ENCODE data around the gene SPATA31E1.
"Not testable (repeated sequence)": the region's sequence is repeated elsewhere in the genome, so short reads cannot be mapped to it uniquely, and the experiment has no call there.

SPATA31E1 gene

DNA sequence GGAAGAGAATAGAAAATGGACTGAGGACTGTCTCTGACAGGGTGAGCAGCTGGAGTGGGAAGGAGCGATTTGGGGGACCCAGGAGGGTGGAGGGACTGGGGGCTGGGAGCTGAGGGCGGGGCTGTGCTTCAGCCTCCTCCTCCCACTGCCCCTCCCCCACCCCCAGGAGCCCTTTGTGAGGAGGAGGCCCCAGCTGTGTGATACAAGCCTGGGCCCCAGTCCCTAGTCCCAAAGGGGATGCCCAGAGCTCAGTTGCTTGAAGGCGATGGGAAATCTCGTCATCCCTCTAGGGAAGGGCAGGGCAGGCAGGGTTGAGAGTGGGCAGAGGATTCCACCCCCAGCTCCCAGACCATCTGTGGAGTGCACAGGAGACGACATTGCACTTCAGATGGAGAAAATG, at the start of gene SPATA31E1:
SPATA31E1 (plus strand) TSS at position 251 of the 400 bp plus-strand sequence; CDS start at position 266, 15 bp downstream.
- no peak for DNase-seq

- DNase-seq: no peak
Measured at GRCh38 chr9:87834357-87834756, 48.3 kb upstream of the SPATA31E1 start.

DNA sequence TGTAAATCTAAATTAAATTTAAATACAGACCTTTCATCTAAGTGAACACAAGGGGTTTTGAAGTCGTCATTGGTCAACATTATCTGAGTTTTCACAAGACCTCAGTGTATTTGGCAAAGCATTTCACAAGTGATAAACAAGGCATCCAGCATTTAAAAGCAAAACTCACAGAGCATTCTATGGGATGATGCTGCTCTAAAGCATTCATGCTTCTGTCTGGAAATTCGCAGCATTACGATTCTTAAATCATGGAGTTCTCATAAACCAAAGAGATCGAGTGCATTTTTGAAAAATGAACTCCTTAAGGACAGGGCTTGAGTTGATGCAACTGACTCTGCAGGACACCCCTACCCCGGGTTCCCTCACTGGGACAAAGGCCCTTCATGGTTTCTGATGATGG, 46.1 kb upstream of the SPATA31E1 start:
- no peak for DNase-seq

DNA sequence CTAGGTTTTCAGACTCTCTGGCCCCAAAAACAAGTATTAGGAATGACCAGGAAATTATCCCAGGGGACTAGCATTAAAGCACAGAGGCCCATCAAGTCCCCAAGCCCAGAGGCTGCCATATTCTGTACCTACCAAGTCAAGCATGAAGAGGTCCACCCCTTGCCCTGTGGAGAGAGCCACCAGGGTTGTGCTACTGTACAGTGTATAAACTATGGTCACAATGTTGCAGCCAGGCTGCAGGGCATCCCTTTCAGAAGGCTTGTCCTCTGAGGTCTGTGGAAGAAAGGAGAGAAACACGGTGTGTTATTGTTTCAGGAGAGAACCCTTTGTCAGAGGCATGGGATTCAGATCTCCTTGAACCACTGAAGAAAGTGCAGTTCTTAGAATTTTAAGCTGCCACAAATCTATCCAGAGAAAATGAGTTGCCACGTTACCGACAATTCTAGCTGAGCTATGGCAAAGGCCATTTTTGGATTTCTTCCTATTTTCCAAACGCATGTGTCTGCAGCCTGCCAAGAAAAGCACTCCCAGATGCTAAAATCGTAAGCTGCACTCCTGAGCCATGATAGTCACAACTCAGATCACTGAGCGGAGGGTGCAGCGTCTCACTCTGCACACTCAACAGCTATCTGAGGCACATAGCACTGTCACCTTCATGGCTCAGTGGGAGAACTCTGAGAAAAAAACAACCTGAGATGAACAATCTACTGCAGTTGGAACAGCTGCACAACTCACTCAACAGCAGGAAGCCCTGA, 45.5 kb upstream of the SPATA31E1 start:
- no peak for DNase-seq

DNA sequence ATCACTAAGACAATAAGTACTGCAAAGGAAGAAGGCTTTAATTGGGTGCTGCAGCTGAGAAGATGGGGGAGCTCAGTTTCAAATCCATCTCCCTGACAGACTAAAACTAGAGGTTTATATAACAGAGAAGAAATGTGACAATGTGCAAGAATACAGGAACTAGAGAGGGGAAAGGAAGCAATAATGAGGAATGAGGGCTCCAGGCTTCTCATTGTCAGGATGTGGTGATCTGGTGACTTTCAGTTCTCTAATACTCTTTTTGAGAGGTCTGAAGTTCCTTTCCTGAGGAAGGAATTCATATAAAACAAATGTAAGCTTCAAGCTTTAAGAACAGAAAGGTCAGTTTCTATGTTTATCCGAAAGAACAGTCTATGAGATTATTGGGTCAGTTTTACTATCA, 42.5 kb upstream of the SPATA31E1 start:
- no peak for DNase-seq

- DNase-seq: no peak
Measured at GRCh38 chr9:87842878-87843585, 39.6 kb upstream of the SPATA31E1 start.

GRCh38 chr9:87844506-87844905, 38.2 kb upstream of the SPATA31E1 start:
- DNase-seq: no peak

DNA sequence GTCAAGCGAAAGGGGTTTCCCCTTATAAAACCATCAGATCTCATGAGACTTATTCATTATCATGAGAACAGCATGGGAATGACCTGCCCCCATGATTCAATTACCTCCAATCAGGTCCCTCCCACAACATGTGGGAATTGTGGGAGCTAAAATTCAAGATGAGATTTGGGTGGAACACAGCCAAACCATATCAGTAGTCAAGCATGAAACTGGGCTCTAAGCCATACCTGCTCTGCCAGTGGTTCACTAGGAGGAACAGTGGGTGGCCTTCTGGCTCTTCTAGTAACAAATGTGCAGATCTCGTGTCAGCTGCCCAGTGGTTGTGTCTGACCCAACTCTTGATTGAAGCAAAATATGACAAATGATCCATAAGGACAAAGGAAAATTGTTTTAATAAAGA, 34.9 kb upstream of the SPATA31E1 start:
- DNase-seq: not testable (repeated sequence)

DNA sequence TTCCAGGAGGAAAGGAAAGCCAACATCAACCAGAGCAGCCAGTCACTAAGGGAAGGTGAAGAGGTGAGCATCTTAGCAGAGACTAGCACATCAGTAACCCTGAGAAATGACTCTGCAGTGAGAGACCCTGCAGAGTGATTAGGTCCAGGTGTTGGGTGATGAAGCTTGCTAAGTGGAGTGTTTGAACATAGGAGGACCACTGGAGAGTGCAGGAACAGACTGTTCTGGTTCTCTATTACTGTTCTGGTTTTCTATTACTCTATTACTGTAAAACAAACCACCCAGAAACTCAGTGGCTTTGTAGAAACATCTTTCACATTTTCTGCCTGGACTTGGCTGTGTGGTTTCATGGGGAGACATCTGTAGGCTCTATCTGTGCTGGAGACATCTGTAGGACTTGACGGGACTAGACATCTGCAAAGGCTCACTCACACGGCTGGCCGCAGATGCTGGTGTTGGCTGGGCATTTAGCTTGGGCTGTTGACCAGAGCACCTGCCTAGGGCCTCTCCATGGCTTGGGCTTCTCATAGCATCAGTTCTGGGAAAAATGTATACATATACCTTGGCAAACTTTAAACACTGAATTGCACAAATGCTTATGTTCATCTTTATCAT, 33.4 kb upstream of the SPATA31E1 start:
- no peak for DNase-seq

- no peak for DNase-seq
Measured at GRCh38 chr9:87850391-87850790, 32.3 kb upstream of the SPATA31E1 start.

DNA sequence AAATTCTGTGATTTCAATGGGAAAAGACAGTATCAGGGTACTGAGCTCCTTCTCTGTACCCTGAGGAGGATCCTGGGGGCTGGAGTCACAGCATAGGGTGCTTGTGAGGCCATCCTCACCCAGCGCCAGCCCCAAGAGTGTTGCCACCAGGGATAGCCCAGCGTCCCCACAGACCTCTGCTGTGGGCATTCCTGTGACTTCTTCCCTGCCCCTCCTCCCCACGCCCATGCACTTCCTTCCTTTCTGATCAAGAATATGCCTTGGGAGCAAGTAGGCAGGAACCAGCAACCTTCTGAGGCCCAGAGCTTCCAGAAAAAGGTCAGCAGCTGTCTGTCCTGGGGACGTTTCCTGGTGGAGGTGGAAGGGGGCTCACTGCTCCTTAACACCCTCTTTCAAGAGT, 31.5 kb upstream of the SPATA31E1 start:
- not testable (repeated sequence) for DNase-seq

GRCh38 chr9:87853302-87853701, 29.4 kb upstream of the SPATA31E1 start:
- no peak for DNase-seq

DNA sequence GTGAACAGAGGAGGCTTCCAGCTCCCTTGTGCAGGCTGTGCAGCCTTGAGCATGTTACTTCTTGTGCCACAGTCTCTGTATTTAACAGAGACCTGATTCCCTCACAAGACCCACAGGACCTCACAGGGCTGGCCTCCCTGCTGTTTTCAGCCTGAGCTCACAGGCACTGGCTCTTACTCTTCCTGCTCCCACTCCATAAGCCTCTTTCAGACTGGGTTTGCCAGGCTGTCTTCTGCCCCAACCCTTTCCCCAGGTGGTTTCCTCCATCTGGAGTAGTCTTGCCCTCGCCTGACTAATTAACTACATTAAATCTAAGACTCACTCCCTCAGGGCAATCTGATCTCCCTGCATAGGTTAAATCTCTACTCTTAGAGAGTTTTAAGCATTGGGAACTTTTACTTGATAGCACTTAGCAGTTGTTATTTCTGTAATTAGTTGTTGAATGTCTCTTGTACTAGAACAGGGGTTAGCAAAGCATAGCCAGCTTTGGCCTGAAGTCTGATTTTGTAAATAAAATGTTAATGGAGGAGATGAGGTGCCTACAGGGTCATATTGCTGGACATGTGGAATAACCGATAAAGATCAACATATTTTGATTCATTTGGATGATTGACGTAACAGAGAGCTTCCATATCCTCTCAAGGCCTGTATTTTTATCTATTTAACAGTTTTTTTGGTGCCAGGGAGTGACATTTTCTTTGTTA, 28.6 kb upstream of the SPATA31E1 start:
- no peak for DNase-seq

- no peak for DNase-seq
Measured at GRCh38 chr9:87854580-87854955, 28.1 kb upstream of the SPATA31E1 start.

DNA sequence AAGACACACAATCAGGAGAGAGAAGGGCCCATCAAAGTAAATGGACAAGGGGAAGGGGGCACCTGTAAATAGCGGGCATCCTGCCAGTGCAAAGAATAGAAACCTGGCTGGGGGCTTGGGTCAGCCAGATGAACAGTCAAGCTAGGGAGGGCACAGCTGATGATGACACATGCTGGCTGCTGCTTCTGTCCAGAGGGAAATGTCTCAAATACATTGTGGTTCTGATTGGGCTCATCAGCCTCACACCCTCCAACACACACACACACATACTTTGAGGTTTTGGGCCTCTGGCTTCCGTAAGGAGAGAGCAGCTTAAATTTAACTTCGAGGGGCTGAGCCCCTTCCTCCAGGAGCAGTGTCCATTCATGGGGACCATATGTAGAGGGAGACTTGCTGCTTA, 27.6 kb upstream of the SPATA31E1 start:
- no peak for DNase-seq

GRCh38 chr9:87857141-87857947, 25.3 kb upstream of the SPATA31E1 start:
- DNase-seq: no peak

DNA sequence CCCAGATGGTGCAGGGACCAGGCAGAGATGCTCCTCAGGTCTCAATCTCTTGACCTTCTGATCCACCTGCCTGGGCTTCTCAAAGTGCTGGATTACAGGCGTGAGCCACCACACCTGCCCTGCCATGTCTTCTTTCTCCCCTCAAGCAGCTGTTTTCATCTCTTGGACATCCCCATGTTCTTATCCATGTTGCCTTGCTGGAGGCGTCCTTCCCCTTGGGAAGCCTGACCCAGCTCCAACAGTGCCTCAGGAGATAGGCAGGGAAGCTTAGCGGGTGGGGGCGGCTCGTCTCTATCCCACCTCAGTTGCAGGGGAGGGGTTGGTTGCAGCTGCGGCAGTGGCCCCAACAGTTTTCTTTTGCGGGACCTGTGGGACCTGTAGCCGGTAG, 24.7 kb upstream of the SPATA31E1 start:
- DNase-seq: no peak

DNA sequence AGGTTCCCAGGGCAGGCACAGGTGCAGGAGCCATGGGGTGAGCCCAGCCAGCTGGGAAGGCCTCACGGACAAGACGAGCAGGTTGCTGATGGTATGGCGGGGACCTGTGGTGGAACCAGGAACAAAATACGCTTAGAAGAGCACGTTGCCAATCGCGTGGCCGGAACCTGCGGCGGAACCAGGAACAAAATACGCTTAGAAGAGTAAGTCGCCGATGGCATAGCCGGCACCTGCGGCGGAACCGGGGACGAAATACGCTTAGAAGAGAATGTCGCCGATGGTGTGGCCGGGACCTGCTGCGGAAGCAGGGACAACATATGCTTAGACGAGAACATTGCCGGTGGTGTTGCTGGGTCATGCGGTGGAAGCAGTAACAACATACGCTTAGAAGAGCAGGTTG, 23.5 kb upstream of the SPATA31E1 start:
- no peak for DNase-seq

DNA sequence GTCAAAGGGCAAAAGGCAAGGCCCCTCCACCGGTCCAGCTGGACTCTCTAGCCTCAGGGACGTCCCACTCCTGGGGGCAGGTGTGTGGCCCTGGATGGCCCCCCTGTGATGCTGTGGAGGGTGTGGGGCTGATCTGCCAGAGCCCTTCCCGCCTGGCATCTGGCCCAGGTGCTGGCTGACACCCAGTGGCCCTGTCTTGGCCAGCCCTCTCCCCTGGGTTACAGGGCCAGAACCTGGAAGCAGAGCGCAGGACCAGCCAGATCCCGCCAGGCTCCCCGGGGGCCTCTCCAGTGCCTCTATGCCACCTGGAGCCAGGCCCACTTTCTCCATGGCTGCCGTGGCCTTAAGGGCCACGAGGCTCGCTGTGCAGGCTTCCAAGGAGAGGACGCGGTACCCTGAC, 22.9 kb upstream of the SPATA31E1 start:
- no peak for DNase-seq

- DNase-seq: no peak
Measured at GRCh38 chr9:87861332-87861731, 21.3 kb upstream of the SPATA31E1 start.

GRCh38 chr9:87862536-87863268, 20.0 kb upstream of the SPATA31E1 start:
- no peak for DNase-seq

All from activated CD4-positive, alpha-beta T cell treated with anti-CD3 and anti-CD28 coated beads, Interleukin-2, amount 50 U/mL, for 1 hour (primary cell).